K562 (cell line): ENCODE measurements around the gene APBB2.

Source experiments
- ADNP ChIP-seq: fragments of 200-800 bp; sonication (Bioruptor generic); IDR thresholded peaks from 2 replicates; pipeline ENCODE4 v1.6.1; 2016; ENCODE audit warnings: missing genetic modification characterization, missing compliant biosample characterization
- CTCF ChIP-seq, 3 experiments: IDR thresholded peaks in 2 of 3; conservative IDR thresholded peaks in 1 of 3; 2 replicates each; pipeline ENCODE4 v1.5.1; 2011 to 2012; ENCODE audit warnings: low read length in 3 of 3, mild to moderate bottlenecking in 3 of 3, control low read depth in 2 of 3, improper control_type of control experiment in 1 of 3, inconsistent platforms in 1 of 3, low read depth in 1 of 3, mixed read lengths in 1 of 3, moderate library complexity in 1 of 3; ENCODE audit not compliant: insufficient read depth in 2 of 3
- HDAC6 ChIP-seq: IDR thresholded peaks from 2 replicates; pipeline ENCODE4 v1.6.1; 2012; ENCODE audit warnings: low read depth, mild to moderate bottlenecking, control low read depth, inconsistent platforms, low read length, moderate library complexity
- ILK ChIP-seq: fragments of 450-650 bp; IDR thresholded peaks from 2 replicates; pipeline ENCODE4 v1.6.1; 2016; ENCODE audit warnings: missing genetic modification characterization, low read depth, mild to moderate bottlenecking, missing compliant biosample characterization, moderate library complexity, borderline replicate concordance
- LEF1 ChIP-seq: fragments of 450-650 bp; IDR thresholded peaks from 2 replicates; pipeline ENCODE4 v1.6.1; 2016; ENCODE audit warnings: mild to moderate bottlenecking
- NCOR1 ChIP-seq: fragments of 450-650 bp; IDR thresholded peaks from 2 replicates; pipeline ENCODE4 v1.6.1; 2016; ENCODE audit warnings: mild to moderate bottlenecking, moderate library complexity
- SIX5 ChIP-seq, 2 experiments: IDR thresholded peaks; 2 replicates each; pipeline ENCODE4 v1.6.1; 2011; ENCODE audit warnings: low read length in 2 of 2, borderline replicate concordance in 1 of 2, low read depth in 1 of 2, mild to moderate bottlenecking in 1 of 2, moderate library complexity in 1 of 2; ENCODE audit not compliant: insufficient read depth in 1 of 2

DNA sequence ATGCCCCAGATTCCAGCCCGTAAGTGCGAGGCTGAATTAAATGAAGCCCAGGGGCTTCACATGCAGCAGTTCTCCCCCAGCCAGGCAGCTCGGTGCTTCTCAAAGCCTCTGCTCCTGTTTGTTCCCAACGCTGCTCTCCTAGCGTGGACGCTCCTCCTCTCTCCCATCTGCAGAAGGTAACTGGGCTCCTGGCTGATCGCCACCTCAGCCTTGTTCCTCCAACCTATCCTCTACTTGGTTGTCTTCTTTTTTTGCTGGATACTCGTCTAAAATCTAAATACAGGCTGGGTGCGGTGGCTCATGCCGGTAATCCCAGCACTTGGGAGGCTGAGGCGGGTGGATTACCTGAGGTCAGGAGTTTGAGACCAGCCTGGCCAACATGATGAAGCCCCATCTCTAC is 394.2 kb downstream of the APBB2 start:
- TF ChIP-seq ILK (tag) (no peak), ADNP (no peak), CTCF (IDR thresholded peaks at IDR 0.05 in 2 of 3, conservative IDR thresholded peaks at IDR 0.05 in 1 of 3; ENCODE audit: insufficient read depth in 2 of 3, low read depth in 1 of 3, low read length in 3 of 3) (no peak), SIX5 (IDR thresholded peaks at IDR 0.05; ENCODE audit: borderline replicate concordance in 1 of 2, insufficient read depth in 1 of 2, low read depth in 1 of 2, low read length in 2 of 2) (no peak), LEF1 (no peak), NCOR1 (no peak), HDAC6 (no peak)
